CD4-positive, alpha-beta T cell treated with Interleukin-15 for 1 hour (primary cell): ENCODE data around the gene FIBIN.

Source experiments
- DNase-seq: peaks from one replicate; pipeline ENCODE4 v3.0.0-alpha.2; 2020

FIBIN gene

GRCh38 chr11:27025312-27025955, 31.5 kb downstream of the FIBIN start:
- no peak for DNase-seq

DNA sequence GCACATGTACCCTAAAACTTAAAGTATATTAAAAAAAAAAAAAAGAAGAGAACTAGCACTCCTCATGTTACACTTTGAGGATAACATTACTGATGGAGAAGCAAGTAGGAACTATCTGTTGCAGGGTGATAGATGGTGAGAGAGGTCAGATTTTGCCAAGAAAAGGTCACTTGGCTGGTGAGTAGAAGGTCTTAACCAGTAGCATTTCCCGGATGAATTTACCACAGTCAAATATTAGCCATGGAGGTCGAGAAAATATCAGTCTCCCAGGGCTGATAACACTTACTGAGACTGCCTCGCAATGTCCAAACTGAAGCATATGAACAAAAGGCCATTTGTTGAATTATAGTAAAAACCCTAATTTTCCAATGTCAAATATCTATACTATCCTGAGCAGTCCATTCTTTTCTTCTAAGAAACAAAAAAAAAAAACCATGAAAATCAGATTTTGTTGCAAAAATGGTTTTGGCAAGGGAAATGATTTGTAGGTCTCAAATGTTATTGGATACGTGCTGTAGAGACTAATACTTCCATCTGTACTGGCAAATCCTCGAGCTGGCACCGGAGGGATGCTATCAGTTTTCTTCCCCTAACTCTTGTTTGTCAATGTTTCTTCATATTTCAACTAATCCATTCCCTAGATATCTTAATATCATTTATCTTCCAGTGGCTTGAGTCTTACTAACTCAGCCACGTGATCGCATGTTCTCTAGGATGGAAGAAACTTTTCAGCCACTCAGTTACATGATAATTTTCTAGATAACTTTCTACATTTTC, 32.2 kb downstream of the FIBIN start:
- no peak for DNase-seq

- DNase-seq, result no peak
Measured at GRCh38 chr11:27028561-27028965, 34.7 kb downstream of the FIBIN start.

GRCh38 chr11:27029966-27030365, 36.1 kb downstream of the FIBIN start:
- no peak for DNase-seq

- DNase-seq, result no peak
Measured at GRCh38 chr11:27031754-27032153, 37.8 kb downstream of the FIBIN start.

- no peak for DNase-seq
Measured at GRCh38 chr11:27039873-27040272, 46.0 kb downstream of the FIBIN start.

DNA sequence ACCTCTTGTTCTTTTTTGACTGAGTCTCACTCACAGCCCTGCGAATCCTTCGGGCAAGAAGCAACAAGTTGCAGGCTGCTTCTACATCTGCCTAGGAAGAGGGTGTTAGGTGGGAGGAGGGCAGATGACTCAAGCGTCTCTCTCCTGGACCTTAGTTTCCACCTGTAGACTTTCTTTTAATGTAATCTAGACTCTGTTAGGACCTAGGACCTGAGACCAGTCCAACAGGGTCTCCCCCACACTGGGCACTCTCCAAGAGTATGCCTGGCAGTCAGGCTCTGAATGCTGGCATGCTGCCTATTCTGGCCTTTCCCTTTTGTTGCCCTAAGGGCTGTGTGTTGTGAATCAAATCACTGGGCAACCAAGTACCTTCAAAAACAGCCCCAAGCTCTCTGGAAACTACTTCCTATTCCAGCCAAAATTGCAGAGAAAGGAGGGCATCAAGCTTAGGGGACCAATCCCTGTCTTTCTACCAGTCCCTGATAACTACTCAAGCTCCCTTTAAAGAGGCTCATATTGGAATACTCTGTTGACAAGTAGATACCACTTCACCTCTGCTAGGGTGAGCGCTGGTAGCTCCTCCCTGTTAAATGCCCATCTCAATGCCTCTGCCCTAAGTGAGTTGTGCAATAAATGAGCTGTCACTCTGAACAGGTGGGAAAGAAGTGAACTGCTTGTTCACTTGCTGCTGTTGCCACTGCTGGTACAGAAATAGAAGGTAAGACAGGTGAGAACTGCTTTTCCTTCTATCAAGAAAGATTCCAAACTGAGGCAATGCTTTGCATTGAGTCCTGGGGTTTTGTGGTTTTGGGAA, 46.6 kb downstream of the FIBIN start, which contains the start of gene BBOX1:
TSS of gene BBOX1 (plus strand) at position 514 of the 814 bp plus-strand sequence. CDS start 14,616 bp downstream, outside the sequence.
- no peak for DNase-seq

DNA sequence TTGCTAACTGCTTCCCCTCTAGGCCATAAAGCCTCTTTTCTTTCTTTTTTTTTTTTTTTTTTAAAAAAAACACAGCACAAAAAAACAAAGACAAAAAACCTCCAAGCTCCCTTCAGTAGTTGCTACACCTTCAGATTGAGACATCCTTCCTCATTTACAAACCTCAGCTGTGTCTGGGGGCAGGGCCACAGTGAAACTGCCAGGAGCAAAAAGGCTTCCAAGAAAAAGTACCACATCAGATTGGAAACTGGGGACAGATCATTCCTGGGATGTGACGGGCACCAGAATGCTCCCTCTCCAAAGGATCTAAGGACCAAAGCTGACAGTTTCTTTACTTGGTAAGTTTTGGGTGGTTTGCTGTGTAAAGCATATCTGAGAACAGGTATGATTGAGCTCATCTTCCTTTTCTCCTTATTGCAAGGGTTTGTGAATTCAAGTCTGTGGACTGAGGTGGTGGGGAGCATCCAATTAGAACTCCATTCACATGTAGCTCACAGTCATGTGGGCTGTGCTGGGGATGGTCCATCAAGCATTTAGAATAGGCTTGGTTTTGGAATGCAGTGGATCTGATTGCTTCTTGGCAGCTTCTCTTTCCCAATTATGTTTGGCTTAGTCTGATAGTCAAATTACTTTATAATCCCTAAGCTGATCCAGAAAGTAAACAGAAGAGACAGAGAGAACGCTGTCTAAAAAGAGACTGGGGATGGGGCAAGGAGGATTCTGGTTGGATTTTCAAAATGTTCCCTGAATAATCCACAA, 47.4 kb downstream of the FIBIN start:
- no peak for DNase-seq
